Renal pelvis (tissue), 4 donors: Measurements from ENCODE around the gene EPB41L4A. TPM values are rescaled to one million over a fixed set of nuclear protein-coding genes. Genes with fewer than 3 reads are reported as not detected.
"Not testable (repeated sequence)": the region's sequence is repeated elsewhere in the genome, so short reads cannot be mapped to it uniquely, and the experiment has no call there.

Source experiments
- DNase-seq: peaks from one replicate; pipeline ENCODE4 v3.0.0-alpha.2; 2013
- polyA plus RNA-seq, 3 donors: library from polyadenylated mRNA; unstranded; fragments of 120-200 nt; gene quantifications; one replicate each; pipeline ENCODE4 v1.2.1, GENCODE V29; 2013; ENCODE audit not compliant: insufficient read length in 3 of 3

Gene EPB41L4A
- polyA plus RNA-seq, 3 donors = 21.4 to 32.4 (median 24.5) TPM

DNA sequence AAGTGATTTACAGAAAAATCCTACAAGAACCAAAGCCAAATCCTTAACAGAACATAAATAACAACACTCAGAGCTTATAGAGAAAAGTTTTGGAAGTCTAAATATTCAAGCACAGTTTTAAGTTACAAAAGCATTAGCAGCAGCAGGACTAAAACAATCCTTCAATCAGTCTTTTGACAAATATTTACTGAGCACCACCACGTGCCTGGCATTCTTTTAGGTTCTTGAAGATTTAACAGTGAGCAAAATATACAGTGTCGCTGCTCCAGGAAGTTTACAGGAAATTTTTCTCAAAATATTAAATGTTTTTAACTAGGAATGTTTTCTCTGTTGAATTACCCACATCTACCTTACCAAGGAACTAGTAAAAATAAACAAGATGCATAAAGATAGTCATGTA, 11.4 kb downstream of the EPB41L4A start:
- no peak for DNase-seq

DNA sequence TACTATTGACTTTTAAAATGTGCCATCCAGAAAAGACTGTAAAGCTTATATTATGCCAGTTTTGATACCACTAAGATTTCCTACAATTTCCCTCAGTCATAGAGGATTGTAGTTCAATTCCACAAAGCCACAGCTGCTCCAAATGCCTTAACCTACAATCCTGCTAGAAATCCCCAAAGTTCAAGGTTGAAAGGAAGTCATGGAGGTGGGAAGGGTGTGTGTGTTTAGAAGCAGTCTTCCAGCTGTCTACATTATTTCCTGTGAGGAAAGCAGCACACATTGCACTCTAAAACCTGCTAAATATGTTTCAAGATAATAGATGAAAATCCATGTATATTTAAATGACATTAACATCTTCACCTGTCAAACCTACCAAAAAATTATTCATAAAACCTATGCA, 11.8 kb downstream of the EPB41L4A start:
- DNase-seq = no peak

DNA sequence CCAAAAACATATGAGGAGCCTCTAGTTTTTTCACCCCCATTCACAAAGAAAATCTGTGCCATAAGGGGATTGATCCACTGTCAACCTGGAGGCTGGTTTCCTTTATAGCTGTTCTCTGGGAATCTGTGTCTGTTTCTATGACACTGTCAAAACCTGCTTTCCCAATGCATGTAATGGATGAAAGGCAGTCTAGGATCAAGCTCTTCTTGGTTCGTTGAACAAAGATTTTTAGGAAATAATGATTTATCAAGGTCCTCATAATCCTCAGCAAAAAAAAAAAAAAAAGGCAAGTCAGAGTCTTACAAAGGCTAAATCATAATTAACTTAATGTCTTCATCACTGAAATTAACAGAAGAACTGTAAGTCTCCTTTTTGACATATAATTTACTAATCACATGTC, 16.0 kb downstream of the EPB41L4A start:
- DNase-seq = no peak

DNA sequence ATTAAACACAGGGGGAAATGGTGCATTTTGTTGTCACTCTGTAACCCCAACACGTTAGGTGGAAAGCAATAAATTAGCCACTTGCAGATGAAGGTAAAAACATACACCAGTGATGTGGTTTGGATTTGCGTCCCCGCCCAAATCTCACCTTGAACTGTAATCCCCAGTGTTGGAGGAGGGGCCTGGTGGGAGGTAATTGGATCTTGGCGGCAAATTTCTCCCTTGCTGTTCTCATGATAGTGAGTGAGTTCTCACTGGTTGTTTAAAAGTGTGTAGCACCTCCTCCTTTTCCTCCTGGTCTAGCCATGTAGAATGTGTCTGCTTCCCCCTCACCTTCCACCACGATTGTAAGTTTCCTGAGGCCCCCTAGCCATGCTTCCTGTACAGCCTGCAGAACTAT, 17.2 kb downstream of the EPB41L4A start:
- DNase-seq = no peak

DNA sequence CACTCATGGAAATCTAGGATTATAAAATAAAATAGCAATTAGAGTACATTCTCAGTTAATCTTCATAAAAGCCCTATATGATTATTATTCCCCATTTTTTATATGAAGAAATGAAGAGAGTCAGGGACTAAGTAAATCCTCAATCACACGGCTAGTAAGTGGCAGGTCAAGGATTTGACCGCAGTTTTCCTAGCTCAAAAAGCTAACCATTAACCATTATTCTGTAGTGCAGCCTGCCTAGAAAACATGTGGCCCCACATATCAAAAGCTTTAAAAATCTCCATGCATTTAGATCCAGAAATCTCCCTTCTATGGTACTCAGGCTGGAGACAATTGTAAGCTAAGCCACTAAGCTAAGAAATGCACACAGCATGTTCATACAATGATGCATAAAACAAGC, 21.4 kb downstream of the EPB41L4A start:
- DNase-seq = no peak

DNA sequence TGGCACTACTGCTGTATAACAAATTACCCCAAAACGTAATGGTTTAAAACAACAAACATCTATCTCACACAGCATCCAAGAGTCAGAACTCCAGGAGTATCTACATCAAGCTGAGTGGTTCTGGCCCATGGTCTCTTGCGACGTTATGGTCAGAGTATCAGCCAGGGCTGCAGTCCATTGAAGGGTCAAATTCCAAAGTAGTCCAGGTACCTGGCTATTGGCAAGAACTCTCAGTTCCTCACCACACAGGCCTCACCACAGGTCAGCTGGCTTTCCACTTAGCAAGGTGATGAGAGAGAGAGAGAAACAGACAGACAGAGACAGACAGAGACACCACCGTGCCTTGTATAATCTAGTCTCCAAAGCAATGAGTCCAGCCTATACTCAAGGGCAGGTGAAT, 22.6 kb downstream of the EPB41L4A start:
- no peak for DNase-seq

DNA sequence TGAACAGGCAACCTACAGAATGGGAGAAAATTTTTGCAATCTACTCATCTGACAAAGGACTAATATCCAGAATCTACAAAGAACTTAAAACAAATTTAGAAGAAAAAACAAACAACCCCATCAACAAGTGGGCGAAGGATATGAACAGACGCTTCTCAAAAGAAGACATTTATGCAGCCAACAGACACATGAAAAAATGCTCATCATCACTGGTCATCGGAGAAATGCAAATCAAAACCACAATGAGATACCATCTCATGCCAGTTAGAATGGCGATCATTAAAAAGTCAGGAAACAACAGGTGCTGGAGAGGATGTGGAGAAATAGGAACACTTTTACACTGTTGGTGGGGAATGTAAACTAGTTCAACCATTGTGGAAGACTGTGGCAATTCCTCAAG, 23.8 kb downstream of the EPB41L4A start:
- not testable (repeated sequence) for DNase-seq

DNA sequence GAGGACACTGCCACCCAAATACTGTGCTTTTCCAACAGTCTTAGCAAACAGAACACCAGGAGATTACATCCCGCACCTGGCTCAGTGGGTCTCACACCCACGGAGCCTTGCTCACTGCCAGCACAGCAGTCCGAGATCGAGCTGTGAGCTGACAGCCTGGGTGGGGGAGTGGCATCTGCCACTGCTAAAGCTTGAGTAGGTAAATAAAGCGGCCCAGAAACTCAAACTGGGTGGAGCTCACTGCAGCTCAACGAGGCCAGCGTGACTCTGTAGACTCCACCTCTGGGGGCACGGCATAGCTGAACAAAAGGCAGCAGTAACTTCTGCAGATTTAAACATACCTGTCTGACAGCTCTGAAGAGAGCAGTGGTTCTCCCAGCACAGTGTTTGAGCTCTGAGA, 28.8 kb downstream of the EPB41L4A start:
- no peak for DNase-seq

DNA sequence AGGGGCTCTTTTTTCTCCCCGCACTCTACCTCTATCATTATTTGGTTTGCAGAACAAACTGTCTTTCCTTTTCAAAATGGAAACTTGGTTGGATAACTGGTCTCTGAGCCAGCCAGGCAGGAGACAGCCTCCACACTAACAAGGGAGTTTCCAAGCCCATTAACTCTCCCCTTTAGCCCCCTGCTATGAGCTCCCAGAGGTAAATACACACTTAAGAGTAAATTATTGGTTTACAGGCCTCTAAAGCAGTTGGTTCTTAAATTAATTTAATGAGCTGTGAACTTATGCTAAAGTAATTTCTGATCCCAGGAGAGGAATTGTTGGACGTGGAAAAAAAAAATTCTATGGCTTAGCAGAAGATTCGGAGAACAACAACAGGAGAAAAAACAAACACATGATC, 30.3 kb downstream of the EPB41L4A start:
- no peak for DNase-seq

DNA sequence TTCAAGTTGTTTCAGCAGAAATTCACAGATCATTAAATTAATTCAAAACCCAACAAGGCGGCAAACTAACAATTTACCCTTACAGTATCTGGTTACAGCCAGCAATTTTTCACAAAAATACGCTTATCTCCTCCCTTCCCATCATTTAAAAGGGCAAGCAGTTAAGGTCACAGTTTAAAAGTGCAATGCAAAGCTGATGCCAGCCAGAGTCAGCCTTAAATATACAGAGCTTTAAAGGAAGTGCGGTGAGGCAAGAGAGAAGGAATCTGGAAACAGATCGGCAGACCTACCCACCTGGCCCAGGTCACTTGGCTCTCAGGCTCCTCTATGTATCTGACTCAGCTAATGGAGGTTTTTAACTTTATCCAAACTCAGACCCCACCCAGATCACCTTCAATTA, 31.0 kb downstream of the EPB41L4A start:
- DNase-seq = no peak

DNA sequence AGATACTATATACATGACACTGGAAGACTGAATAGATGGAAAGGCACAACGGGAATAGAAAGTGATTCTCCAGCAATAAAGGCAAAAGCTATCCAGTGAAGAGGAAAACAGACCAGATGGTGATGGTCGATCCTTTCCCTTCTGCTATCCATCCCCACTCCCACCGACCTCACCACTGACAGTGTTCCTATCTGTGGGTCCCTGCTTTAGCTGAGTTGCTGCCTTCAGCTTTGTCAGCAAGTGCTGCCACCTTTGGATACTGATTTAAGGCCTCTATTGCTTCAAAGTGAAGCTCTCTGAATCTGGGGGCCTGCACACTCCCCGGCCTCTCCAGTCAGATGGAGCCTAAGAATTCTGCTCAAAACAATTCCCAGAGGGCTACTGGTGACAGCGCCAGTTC, 32.3 kb downstream of the EPB41L4A start:
- no peak for DNase-seq

DNA sequence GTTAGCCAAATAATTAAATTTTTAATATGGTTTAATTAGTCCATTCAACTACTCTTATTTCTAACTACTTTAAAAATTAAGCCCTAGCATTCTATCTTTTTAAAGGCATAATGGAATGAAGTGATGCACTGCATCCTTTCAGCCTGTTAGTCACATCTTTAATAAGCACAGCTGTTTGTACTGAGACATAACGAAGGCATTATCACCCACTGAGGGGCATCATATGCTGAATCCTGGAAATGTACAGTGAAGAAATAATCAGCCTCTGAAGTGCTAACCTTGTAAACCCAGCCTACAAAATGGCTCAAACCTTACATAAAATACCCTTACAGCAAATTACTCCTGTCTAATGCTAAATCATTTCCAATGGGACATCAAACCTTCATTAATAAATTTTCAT, 33.1 kb downstream of the EPB41L4A start:
- no peak for DNase-seq

DNA sequence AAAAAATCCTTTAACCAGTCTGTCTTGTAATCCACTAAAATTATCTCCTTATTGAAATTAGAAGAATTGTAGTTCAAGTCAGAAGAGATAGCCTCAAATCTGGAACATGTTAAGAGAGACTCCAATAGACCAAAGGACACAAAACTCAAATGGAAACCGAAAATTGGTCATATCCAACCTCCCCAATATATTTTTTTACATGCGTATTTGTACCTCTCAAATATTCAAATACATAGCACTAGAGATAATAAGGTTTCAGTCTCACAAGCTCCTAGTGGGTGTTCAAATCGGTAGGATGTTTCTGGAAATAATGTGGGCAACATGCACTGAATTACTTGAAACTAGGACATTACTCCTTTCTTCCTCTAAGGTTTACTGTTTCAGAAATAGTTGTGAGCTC, 33.5 kb downstream of the EPB41L4A start:
- DNase-seq = no peak

DNA sequence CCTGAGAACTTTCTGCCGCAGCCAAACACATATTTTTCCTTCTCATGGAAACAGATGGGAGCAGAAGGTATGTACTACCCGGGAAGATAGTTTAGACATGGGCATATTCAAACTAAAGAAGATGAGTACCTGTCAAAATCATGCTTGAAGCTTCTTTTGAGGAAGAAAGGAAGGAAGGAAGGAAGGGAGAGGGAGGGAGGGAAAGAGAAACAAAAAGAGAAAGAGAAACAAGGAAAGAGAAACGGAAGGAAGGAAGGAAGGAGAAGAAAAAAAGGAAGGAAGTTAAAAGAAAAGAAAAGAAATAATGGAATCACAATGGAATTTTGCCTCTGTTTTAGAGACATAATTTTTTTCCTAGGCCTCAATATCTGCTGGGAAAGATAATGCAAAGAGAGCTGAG, 34.6 kb downstream of the EPB41L4A start:
- no peak for DNase-seq

DNA sequence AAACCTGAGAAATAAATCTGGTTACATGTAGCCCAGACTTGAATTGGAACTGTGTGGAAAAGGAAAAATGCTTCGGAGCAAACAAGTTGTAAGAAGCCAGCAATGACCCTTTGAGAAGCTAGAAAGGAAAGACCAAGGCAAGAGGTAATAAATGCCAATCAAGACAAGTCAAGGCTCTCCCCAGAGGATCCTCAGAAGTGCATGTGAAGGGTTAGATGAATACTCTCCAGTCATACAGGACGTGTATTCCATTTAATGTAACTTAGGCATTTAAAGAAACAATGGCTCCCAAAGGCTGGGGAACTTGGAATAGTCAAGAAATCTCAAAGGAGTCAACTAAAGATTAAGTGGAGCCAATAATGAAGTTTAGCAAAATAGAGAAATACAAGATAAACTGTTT, 36.2 kb downstream of the EPB41L4A start:
- DNase-seq = peak; percentile 39

DNA sequence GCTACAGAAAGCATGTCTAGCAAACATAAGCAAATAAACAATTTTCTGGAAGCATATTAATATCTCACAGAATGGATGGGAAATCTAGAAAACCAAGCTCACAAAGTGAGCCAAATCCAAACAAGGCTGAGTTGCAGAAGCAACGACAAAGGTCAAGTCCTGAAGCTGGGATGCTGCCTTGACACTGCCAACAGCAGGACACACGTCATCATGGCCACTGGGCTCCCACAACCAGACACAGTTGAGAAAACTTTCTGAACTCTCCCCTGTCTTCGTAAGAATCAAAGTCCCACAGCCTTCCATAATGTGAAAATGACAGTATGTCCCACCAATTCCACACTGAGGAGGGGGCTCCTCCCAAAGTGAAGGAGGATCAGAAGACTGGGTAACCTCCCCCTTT, 37.6 kb downstream of the EPB41L4A start:
- no peak for DNase-seq

DNA sequence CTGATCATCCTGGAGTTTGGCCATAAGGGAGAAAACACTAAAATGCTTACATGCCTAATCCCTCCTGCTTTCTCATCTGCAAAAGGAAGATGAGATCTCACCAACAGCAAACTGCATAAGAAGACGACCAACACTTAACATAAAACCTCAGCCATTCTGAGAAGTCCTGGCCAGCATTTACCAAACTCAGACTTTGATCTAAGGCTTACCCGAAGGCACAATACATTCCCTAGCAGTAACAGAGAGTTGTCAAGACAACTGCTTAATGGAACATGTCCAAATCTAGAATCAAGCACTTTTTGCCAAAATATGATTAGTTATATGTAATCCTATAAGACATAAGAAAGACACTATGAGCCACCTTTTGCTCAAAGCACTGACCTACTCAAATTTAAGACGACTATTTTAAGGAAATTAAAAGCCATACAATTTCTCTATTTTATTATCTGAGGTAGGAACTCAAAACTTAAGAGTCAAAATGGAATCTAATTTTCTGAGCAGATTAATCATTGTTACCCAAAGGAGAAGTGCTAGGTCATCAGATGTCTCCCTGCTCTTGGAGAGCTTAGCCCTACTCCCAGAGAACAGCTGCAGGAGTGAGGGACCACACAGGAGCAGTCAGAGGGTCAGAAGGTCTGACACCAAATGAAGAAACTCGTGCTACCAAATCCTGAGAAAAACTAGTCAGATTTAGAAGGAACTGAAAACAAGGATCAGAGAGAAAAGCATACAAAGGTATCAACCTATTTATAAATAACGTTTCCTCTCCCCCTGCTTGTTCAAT, 39.3 kb downstream of the EPB41L4A start:
- DNase-seq = peak; percentile 34

DNA sequence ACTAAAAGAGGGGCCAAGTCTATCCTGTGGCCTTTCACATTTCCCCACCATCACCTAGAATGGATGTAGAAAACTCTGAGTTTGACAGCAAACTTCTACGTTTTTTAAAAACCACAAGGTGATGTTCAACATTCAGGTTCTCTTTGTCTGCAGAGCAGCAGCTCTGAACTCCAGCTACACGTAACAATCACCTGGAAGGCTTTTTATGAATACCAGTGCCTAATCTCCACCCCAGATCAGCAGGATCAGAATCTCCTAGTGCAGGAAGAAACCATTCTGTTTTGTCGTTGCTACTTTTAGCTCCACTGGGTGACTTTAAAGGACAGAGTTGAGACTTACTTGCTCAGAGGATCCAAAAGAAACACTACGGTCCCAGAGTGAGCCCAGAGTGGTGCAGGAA, 44.3 kb downstream of the EPB41L4A start:
- DNase-seq = no peak

DNA sequence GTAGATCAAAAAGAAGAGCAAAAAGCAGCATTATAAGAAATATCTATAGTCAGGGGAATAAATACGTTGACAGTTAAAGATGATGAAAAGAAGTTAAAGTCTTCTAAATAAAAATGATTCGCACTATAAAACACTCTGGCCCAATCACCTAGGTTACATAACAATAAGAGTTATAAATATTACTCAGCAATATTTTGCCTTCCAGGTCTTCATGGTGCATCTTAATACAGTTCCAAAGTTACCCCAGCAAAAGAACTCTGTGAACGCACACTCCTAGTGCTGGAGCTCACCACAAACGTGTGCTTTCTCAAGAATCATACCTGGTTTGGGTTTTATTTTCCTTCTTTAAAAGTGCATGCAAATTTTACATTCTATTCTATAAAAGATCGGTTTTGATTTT, 44.7 kb downstream of the EPB41L4A start:
- DNase-seq = no peak

DNA sequence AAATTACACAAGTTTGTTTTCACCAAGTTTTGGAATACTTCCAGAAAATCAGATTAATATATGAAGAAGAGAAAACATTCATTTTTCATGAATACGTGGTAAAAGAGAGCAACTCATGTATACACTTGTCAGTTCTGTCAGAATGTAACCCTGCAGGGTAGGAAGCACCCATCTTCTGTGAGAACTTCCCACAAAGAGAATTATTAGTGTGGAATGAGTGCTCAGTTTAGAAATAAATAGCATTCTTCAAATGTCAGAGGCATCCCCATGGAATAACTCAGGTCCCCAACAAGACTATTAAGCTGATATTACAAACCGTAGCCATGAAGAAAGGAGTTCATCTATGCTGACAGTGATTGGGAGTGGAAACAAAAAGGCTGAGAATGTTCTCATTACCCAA, 45.2 kb downstream of the EPB41L4A start:
- DNase-seq = no peak

DNA sequence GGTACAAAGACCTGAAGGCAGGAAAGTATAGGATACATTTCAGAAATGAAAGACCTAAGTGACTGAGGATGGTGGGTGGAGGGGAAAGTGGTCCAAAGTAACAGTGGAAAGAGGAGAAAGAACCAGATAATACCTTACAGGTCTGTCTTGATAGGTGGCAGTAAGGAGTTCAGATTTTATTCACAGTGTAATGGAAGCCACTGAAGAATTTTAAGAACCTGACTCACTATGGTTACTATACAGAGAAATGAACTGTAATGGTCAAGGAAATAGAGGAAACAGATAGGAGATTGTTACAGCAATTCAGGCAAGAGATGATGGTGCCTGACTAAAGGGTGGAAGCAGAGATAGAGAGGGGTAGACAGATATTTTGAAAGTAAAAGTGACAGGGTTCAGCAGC, 46.5 kb downstream of the EPB41L4A start:
- DNase-seq = no peak

DNA sequence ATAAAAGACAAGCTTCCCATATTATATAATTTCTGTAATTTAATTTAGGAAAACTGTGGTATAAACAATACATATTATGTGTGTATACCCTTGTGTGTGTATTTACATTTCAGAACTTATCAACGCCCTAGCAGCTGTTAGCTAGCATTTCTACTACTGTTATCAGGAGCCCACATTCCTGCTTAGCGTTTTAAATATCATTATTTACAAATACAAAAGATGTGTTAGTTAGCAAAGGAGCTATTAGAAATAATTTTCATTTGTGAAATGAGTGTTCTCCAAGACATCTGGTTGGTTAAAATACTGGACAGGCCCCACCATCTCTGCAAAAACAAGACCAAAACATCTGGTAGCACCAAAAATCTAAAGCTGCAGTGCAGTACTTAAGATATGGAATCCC, 48.0 kb downstream of the EPB41L4A start:
- DNase-seq = no peak

DNA sequence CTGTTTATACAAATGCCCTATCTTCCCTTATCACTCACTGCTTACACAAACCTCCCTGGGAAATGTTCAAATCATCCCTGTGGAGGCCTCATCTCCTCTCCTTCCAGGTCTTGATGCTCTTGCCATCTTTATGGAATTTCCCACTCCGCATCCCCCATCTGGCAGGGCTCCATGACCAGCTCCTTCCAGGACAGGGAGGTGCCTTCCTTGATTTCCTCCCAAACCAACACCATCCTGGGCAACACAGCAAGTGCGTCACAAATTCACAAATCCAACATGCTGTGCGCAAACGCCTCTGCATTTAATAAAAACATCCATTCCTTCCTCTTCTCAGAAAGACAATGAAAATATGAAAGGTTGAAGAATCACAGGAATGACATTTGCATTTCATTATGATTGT, 51.7 kb downstream of the EPB41L4A start:
- no peak for DNase-seq

DNA sequence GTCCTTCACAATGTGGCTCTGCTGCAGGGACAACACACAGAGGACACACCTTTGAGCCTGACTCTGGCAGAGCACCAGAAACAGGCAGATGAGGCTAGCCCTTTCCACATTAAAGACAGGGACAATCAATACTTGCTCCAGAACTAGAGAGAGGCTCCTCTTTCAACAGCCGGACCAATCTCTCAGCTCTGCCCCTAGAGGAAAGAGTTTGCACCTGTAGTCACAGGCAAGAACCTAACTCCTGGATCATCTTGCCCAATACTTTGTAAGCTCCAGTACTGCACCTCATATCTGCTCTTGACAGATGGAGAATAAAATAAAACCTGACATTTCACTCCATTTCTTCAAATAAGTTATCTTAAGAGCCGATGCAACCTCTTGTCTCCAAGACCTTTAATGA, 52.1 kb downstream of the EPB41L4A start:
- no peak for DNase-seq

DNA sequence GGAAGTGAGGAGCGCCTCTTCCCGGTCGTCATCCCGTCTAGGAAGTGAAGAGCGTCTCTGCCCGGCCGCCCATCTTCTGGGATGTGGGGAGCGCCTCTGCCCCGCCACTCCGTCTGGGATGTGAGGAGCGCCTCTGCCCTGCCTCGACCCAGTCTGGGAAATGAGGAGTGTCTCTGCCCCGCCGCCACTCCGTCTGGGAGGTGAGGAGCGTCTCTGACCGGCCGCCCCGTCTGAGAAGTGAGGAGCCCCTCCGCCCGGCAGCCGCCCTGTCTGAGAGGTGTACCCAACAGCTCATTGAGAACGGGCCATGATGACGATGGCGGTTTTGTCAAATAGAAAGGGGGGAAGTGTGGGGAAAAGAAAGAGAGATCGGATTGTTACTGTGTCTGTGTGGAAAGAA, 58.3 kb downstream of the EPB41L4A start:
- DNase-seq = not testable (repeated sequence)
